NB4 (cell line): ENCODE results near the gene BID.
"Not testable (repeated sequence)": the region's sequence is repeated elsewhere in the genome, so short reads cannot be mapped to it uniquely, and the experiment has no call there.

Source experiments
- CTCF ChIP-seq: IDR thresholded peaks from one replicate; pipeline ENCODE4 v1.5.1; 2012; ENCODE audit warnings: low read depth, low read length
- MYC ChIP-seq: IDR thresholded peaks from 2 replicates; pipeline ENCODE4 v1.6.1; 2011; ENCODE audit warnings: low read depth, low read length
- POLR2A ChIP-seq: IDR thresholded peaks from 2 replicates; pipeline ENCODE4 v1.6.1; 2011; ENCODE audit warnings: mild to moderate bottlenecking; ENCODE audit not compliant: insufficient read length; ENCODE audit errors: extremely low read depth
- TF ChIP-seq, protein P1 (sequence below): IDR thresholded peaks from 2 replicates; pipeline ENCODE4 v1.6.1; 2011; ENCODE audit warnings: low read depth, low read length

DNA sequence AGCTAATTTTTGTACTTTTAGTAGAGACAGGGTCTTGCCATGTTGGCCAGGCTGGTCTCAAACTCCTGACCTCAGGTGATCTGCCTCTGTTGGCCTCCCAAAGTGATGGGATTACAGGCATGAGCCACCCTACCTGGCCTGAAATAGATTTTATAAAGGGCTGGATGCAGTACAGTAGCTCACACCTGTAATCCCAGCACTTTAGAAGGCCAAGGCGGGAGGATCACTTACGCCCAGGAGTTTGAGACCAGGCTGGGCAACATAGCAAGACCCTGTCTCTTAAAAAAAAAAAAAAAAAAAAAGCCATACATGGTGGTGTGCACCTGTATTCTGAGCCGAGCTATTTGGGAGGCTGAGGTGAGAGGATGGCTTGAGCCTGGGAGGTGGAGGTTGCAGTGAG is 76.0 kb downstream of the BID start:
- TF ChIP-seq CTCF, POLR2A, MYC: not testable (repeated sequence)
- TF ChIP-seq, protein P1, sequence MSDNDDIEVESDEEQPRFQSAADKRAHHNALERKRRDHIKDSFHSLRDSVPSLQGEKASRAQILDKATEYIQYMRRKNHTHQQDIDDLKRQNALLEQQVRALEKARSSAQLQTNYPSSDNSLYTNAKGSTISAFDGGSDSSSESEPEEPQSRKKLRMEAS = not testable (repeated sequence)
